Keratinocyte (primary cell): ENCODE data around the gene MAGEA1. TPM values are rescaled to one million over a fixed set of nuclear protein-coding genes. Genes with fewer than 3 reads are reported as not detected.

Experiments used
- DNase-seq: peaks from one replicate; pipeline ENCODE4 v3.0.0-alpha.2; 2011; ENCODE audit warnings: low read depth, missing footprints, low spot score
- FAIRE-seq: peaks from 2 replicates; lab custom pipeline; 2011; peaks lifted over from hg19 to GRCh38; lab: Jason Lieb, UNC
- H2AFZ ChIP-seq: 2 replicates; pipeline ENCODE4 v1.6.0; 2012; ENCODE audit warnings: low read length, control low read depth, inconsistent platforms; ENCODE audit not compliant: control insufficient read depth
- H3K27ac ChIP-seq: 2 replicates; pipeline ENCODE4 v1.5.1; 2011; ENCODE audit warnings: low read length; ENCODE audit not compliant: control insufficient read depth, insufficient read depth
- H3K27me3 ChIP-seq: 3 replicates; pipeline ENCODE4 v1.6.0; 2011; ENCODE audit warnings: low read length; ENCODE audit not compliant: control insufficient read depth, insufficient read depth; ENCODE audit errors: extremely low read depth
- H3K36me3 ChIP-seq, 2 experiments: 2 replicates in 1 of 2; 3 replicates in 1 of 2; pipeline ENCODE4 v1.5.1; 2011; ENCODE audit warnings: low read length in 2 of 2, mild to moderate bottlenecking in 1 of 2; ENCODE audit not compliant: control insufficient read depth in 2 of 2, insufficient read depth in 2 of 2; ENCODE audit errors: extremely low read depth in 1 of 2
- H3K4me1 ChIP-seq: 3 replicates; pipeline ENCODE4 v1.5.1; 2011; ENCODE audit warnings: low read length; ENCODE audit not compliant: control insufficient read depth, insufficient read depth; ENCODE audit errors: extremely low read depth
- H3K4me2 ChIP-seq: 3 replicates; pipeline ENCODE4 v1.6.0; 2011; ENCODE audit warnings: low read depth, low read length; ENCODE audit not compliant: control insufficient read depth, insufficient read depth; ENCODE audit errors: extremely low read depth
- H3K4me3 ChIP-seq, 3 experiments: fragments of 200-600 bp in 1 of 3; sonication (generic) in 1 of 3; 2 replicates in 2 of 3; 3 replicates in 1 of 3; pipeline ENCODE4 v1.5.1; 2011 to 2016; ENCODE audit warnings: low read length in 3 of 3, mild to moderate bottlenecking in 3 of 3, control low read depth in 2 of 3, inconsistent platforms in 1 of 3, low read depth in 1 of 3, mixed read lengths in 1 of 3, mixed run types in 1 of 3, moderate library complexity in 1 of 3; ENCODE audit not compliant: control insufficient read depth in 2 of 3, insufficient read depth in 2 of 3; ENCODE audit errors: extremely low read depth in 1 of 3
- H3K79me2 ChIP-seq: 2 replicates; pipeline ENCODE4 v1.6.0; 2012; ENCODE audit warnings: low read length; ENCODE audit not compliant: control insufficient read depth, insufficient read depth
- H3K9ac ChIP-seq: 3 replicates; pipeline ENCODE4 v1.6.0; 2011; ENCODE audit warnings: low read length; ENCODE audit not compliant: control insufficient read depth, insufficient read depth; ENCODE audit errors: extremely low read depth
- H3K9me1 ChIP-seq: 3 replicates; pipeline ENCODE4 v1.6.0; 2011; ENCODE audit warnings: low read length; ENCODE audit not compliant: control insufficient read depth, insufficient read depth; ENCODE audit errors: extremely low read depth
- H3K9me3 ChIP-seq: 2 replicates; pipeline ENCODE4 v1.5.1; 2012; ENCODE audit warnings: low read depth, low read length; ENCODE audit not compliant: control insufficient read depth
- H4K20me1 ChIP-seq: 3 replicates; pipeline ENCODE4 v1.6.0; 2011; ENCODE audit warnings: low read length; ENCODE audit not compliant: control insufficient read depth, insufficient read depth; ENCODE audit errors: extremely low read depth
- EZH2 ChIP-seq: IDR thresholded peaks from one replicate; pipeline ENCODE4 v1.6.1; 2012; ENCODE audit warnings: inconsistent platforms, mild to moderate bottlenecking, low read length, moderate library complexity
- dilution Hi-C: fragments of 300-500 bp; cut with MboI; formaldehyde crosslinking; loops from one replicate; pipeline ENCODE4 v1.7.0; 2020; ENCODE audit warnings: low sequenced_read_pairs; ENCODE audit not compliant: extremely low pct_ligation_motif_present
- polyA plus RNA-seq, 5 experiments: library from polyadenylated mRNA; depleted of rRNA in 3 of 5; stranded (reverse) in 3 of 5; stranded (forward) in 1 of 5; unstranded in 1 of 5; fragments of >200 nt; gene quantifications; 1 replicate in 1 of 5; 2 replicates in 3 of 5; 3 replicates in 1 of 5; pipeline versions ENCODE4 v1.2.1 to v1.2.3, GENCODE V29; 2011 to 2012; ENCODE audit warnings: missing spikeins in 2 of 5, low read depth in 1 of 5, low replicate concordance in 1 of 5
- TF ChIP-seq, protein P1 (sequence below), 3 experiments: IDR thresholded peaks in 1 of 3; conservative IDR thresholded peaks in 1 of 3; optimal IDR thresholded peaks in 1 of 3; 2 replicates in 2 of 3; 3 replicates in 1 of 3; pipeline versions ENCODE3 to v1.5.1; 2011; ENCODE audit warnings: low read length in 3 of 3, mild to moderate bottlenecking in 3 of 3, moderate library complexity in 2 of 3, control low read depth in 1 of 3, inconsistent platforms in 1 of 3; ENCODE audit not compliant: insufficient read depth in 2 of 3; ENCODE audit errors: extremely low read depth in 1 of 3

Gene MAGEA1
- polyA plus RNA-seq, 1 donor (not counting 4 experiments of a cell fraction or from before 2014, with no cell fraction given): not detected

DNA sequence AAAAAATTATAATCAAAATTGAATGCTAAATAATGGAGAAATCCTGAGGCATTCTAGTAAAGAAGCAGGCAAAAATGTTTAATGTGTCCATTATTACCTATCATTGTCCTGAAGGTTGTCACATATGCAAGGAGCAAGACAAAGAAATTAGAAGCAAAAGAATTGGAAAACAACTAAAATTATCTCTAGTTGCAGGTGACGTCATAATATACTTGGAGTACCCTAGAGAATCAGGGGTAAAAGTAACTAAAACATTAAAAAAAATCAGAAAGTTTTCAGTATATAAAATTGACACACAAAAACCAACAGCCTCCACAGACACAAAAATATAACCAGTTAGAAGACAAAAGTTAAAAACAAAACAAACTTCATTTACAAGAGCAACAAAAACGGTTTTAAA lies 21.4 kb downstream of the MAGEA1 start:
- H2AFZ ChIP-seq: no peak overlapping the region
- no peaks in the 10 kb centered on the region for H3K9me3 ChIP-seq
- DNase-seq (no peak), FAIRE-seq (no peak)
- H4K20me1 ChIP-seq: no peaks in the 10 kb centered on the region
- no peaks in the 10 kb centered on the region for H3K36me3 ChIP-seq
- H3K4me1 ChIP-seq: no peaks in the 10 kb centered on the region
- no peaks in the 10 kb centered on the region for H3K9me1 ChIP-seq
- no peak overlapping the region for H3K9ac ChIP-seq
- H3K4me2 ChIP-seq: no peak overlapping the region
- H3K27ac ChIP-seq: no peak overlapping the region
- H3K27me3 ChIP-seq: peaks cover 2% of the 10 kb centered on the region
- TF ChIP-seq, protein P1, sequence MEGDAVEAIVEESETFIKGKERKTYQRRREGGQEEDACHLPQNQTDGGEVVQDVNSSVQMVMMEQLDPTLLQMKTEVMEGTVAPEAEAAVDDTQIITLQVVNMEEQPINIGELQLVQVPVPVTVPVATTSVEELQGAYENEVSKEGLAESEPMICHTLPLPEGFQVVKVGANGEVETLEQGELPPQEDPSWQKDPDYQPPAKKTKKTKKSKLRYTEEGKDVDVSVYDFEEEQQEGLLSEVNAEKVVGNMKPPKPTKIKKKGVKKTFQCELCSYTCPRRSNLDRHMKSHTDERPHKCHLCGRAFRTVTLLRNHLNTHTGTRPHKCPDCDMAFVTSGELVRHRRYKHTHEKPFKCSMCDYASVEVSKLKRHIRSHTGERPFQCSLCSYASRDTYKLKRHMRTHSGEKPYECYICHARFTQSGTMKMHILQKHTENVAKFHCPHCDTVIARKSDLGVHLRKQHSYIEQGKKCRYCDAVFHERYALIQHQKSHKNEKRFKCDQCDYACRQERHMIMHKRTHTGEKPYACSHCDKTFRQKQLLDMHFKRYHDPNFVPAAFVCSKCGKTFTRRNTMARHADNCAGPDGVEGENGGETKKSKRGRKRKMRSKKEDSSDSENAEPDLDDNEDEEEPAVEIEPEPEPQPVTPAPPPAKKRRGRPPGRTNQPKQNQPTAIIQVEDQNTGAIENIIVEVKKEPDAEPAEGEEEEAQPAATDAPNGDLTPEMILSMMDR (optimal IDR thresholded peaks at IDR 0.05 in 1 of 3, IDR thresholded peaks at IDR 0.05 in 1 of 3, conservative IDR thresholded peaks at IDR 0.05 in 1 of 3; ENCODE audit: extremely low read depth in 1 of 3, insufficient read depth in 2 of 3, low read length in 3 of 3): no peak
- dilution Hi-C loops: no loop called here
- H3K79me2 ChIP-seq: no peaks in the 10 kb centered on the region
- no peak overlapping the region for H3K4me3 ChIP-seq

DNA sequence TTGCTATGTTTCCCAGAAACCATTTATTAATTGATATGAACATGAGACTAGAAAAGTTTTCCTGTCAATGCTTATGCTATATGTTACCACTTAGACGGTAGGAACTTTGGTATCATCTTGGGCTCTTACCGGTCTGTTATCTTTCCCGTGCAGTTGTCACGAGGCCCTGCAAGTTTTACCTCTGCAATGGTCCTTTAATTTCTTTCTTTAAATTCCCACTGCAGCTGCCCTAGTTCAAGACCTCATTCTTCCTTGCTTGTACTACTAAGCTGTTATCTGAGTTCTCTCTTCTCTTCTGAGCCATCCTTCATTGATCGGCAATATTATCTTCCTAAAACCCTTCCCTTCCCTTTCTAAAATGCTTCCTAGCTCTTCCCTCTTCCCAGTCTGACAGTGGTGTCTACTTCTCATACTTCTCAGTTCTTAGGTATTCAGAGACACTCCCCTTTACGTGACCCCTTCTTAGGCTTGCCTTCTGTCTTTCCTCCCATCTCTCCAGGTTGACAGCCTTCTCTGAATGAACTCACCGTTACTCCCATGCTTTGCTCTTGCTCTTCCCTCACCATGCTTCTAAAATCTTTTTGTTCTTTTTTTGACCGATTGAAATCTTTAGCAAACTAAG lies 27.5 kb downstream of the MAGEA1 start:
- no peaks in the 10 kb centered on the region for H4K20me1 ChIP-seq
- peaks cover 2% of the 10 kb centered on the region for H3K27me3 ChIP-seq
- no peak for DNase-seq
- H3K9me3 ChIP-seq: no peaks in the 10 kb centered on the region
- dilution Hi-C loops: no loop called here
- H3K79me2 ChIP-seq: no peaks in the 10 kb centered on the region
- H3K9ac ChIP-seq: no peak overlapping the region
- no peak overlapping the region for H2AFZ ChIP-seq
- FAIRE-seq: no peak
- no peak overlapping the region for H3K4me2 ChIP-seq
- H3K4me1 ChIP-seq: no peaks in the 10 kb centered on the region
- TF ChIP-seq EZH2: no peak
- TF ChIP-seq, protein P1 (optimal IDR thresholded peaks at IDR 0.05 in 1 of 3, IDR thresholded peaks at IDR 0.05 in 1 of 3, conservative IDR thresholded peaks at IDR 0.05 in 1 of 3; ENCODE audit: extremely low read depth in 1 of 3, insufficient read depth in 2 of 3, low read length in 3 of 3): no peak
- no peak overlapping the region for H3K4me3 ChIP-seq
- H3K27ac ChIP-seq: no peak overlapping the region
- H3K36me3 ChIP-seq: no peaks in the 10 kb centered on the region
- H3K9me1 ChIP-seq: no peaks in the 10 kb centered on the region
